GM12891 (cell line): ENCODE measurements around the gene UBE2R2.
"Not testable (repeated sequence)": the region's sequence is repeated elsewhere in the genome, so short reads cannot be mapped to it uniquely, and the experiment has no call there.

Experiments used
- DNase-seq: peaks from one replicate; pipeline ENCODE4 v3.0.0; 2011; ENCODE audit warnings: low spot score; ENCODE audit not compliant: insufficient read length
- FAIRE-seq: peaks from 2 replicates; lab custom pipeline; 2011; peaks lifted over from hg19 to GRCh38; lab: Jason Lieb, UNC
- PAX5 ChIP-seq: IDR thresholded peaks from 2 replicates; pipeline ENCODE4 v1.6.1; 2011; ENCODE audit warnings: low read length, moderate library complexity, mild to moderate bottlenecking; ENCODE audit not compliant: insufficient read depth, severe bottlenecking
- POLR2A ChIP-seq: IDR thresholded peaks from 2 replicates; pipeline ENCODE4 v1.6.1; 2011; ENCODE audit warnings: low read depth, low read length, control low read depth
- POLR2AphosphoS5 ChIP-seq: IDR thresholded peaks from 2 replicates; pipeline ENCODE4 v1.6.1; 2011; ENCODE audit warnings: low read depth, low read length, control low read depth
- POU2F2 ChIP-seq: IDR thresholded peaks from 2 replicates; pipeline ENCODE4 v1.6.1; 2011; ENCODE audit warnings: low read depth, mild to moderate bottlenecking, control low read depth, low read length, moderate library complexity
- SPI1 ChIP-seq: IDR thresholded peaks from 2 replicates; pipeline ENCODE4 v1.6.1; 2011; ENCODE audit warnings: low read depth, low read length, control low read depth
- TAF1 ChIP-seq: IDR thresholded peaks from 2 replicates; pipeline ENCODE4 v1.6.1; 2011; ENCODE audit warnings: low read depth, low read length, control low read depth

Gene UBE2R2

DNA sequence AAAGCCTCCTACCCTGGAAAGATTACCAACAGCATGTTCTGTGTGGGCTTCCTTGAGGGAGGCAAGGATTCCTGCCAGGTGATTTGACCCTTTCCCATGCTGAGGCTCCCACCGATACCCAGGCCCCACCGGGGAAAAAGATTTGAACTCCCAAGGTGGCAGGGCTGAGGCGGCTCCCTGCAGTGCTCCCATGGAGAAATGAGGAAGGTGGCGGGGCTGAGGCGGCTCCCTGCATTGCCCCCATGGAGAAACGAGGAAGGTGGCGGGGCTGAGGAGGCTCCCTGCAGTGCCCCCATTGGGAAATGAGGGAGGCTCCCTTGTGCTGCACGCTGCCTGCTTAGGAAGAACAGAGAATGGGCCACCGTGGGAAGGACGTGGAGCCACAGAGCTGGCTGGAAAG lies 18.4 kb upstream of the UBE2R2 start:
- FAIRE-seq (no peak), DNase-seq (no peak)
- TF ChIP-seq SPI1: no peak
- TF ChIP-seq POLR2A: no peak
- no peak for TF ChIP-seq POLR2AphosphoS5

- TF ChIP-seq TAF1: no peak
- FAIRE-seq: no peak
- no peak for DNase-seq
Measured at GRCh38 chr9:33799928-33800704, 16.8 kb upstream of the UBE2R2 start.

- FAIRE-seq (no peak), DNase-seq (no peak)
- no peak for TF ChIP-seq PAX5
- no peak for TF ChIP-seq SPI1
- no peak for TF ChIP-seq POLR2AphosphoS5
- TF ChIP-seq POLR2A: no peak
- no peak for TF ChIP-seq POU2F2
- TF ChIP-seq TAF1: no peak
Measured at GRCh38 chr9:33800886-33801285, 16.1 kb upstream of the UBE2R2 start.

- DNase-seq, FAIRE-seq: not testable (repeated sequence)
Measured at GRCh38 chr9:33801943-33802500, 14.9 kb upstream of the UBE2R2 start.

DNA sequence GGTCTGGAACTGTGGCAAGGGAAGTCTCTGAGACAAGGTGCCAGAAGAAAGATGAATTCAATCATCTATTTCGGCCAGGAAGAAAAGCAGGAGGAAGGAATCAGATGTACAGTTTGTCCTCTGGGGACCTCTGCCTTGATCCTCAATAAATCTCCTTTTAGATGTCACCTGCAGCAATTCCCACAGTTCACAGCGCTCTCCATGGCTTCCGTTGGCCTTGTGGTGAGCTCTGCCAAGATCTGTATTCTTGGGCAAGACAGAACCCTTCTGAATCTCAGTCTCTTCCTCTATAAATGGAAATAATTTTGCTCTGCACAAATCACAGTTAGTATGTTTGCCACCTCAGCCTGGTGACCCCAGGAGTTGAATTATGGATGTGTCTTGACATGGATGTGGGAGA lies 12.8 kb upstream of the UBE2R2 start:
- not testable (repeated sequence) for FAIRE-seq, DNase-seq

GRCh38 chr9:33807156-33807555 lies 9.8 kb upstream of the UBE2R2 start:
- not testable (repeated sequence) for DNase-seq, FAIRE-seq

GRCh38 chr9:33808979-33809322 lies 8.0 kb upstream of the UBE2R2 start:
- DNase-seq, FAIRE-seq: not testable (repeated sequence)

- TF ChIP-seq PAX5 (no peak), SPI1 (no peak)
- FAIRE-seq (no peak), DNase-seq (no peak)
Measured at GRCh38 chr9:33809506-33809905, 7.5 kb upstream of the UBE2R2 start.

DNA sequence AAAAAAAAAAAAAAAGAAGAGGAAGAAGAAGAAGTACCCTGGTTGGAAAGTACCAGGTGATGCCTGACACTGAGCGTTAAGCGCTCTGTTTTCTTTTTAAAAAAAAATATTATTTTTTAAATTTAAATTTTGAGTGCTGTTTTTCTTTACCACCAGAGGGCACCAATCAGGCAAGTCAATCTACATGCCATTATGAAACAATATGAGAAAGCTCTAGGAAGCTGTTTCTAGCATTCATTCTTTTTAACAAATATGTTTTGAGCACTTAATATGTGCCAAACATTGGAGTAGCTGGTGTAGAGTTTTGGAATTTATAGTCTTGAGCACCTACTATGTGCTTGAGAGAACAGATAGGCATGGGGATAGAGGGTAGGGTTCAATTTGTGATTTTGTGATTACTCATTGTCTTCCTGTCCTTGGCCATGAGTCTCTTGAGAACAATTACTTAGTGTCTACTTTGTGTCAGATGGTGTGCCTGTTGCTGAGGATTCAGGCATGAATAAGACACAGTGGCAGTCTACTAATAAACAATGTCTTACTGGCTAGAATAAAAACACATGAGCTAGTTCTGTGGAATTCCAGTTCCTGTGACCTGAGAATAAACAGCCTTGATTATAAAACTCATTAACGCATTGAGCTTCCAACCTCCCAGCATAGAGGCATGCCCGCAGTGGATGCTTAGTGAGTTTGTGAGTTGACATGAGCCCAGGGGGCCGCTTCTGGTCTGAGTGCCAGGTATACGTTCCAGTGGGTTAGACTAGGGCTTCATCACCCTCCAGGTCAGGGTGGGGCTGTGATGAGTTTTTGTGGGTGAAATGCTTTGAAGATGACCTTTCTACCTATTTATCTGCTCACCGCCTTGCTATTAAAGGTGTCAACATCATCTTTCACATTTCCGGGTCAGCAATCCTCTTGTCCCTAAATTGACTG lies 3.0 kb upstream of the UBE2R2 start:
- DNase-seq (no peak), FAIRE-seq (no peak)
- TF ChIP-seq PAX5 (no peak), POLR2A (no peak), SPI1 (no peak), TAF1 (no peak), POLR2AphosphoS5 (no peak), POU2F2 (no peak)

DNA sequence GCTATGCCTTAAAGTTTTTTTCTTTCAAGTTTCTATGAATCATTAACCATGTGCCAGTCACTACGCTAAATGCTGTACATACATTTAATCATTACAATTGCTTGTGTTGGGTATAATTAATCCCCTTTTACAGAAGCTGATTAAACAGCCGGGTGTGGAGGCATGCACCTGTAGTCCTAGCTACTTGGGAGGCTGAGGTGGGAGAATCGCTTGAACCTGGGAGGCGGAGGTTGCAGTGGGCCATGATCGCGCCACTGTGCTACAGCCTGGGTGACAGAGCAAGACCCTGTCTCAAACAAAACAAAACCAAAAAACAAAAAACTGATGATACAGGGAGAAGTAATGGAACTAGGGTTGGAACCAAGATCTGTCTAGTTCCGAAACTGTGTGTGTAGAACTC lies 1.2 kb upstream of the UBE2R2 start:
- peak; percentile 16 for FAIRE-seq
- no peak for DNase-seq
- no peak for TF ChIP-seq POLR2A
- no peak for TF ChIP-seq POLR2AphosphoS5
- no peak for TF ChIP-seq POU2F2
- no peak for TF ChIP-seq TAF1
- TF ChIP-seq SPI1: no peak
- TF ChIP-seq PAX5: no peak

DNA sequence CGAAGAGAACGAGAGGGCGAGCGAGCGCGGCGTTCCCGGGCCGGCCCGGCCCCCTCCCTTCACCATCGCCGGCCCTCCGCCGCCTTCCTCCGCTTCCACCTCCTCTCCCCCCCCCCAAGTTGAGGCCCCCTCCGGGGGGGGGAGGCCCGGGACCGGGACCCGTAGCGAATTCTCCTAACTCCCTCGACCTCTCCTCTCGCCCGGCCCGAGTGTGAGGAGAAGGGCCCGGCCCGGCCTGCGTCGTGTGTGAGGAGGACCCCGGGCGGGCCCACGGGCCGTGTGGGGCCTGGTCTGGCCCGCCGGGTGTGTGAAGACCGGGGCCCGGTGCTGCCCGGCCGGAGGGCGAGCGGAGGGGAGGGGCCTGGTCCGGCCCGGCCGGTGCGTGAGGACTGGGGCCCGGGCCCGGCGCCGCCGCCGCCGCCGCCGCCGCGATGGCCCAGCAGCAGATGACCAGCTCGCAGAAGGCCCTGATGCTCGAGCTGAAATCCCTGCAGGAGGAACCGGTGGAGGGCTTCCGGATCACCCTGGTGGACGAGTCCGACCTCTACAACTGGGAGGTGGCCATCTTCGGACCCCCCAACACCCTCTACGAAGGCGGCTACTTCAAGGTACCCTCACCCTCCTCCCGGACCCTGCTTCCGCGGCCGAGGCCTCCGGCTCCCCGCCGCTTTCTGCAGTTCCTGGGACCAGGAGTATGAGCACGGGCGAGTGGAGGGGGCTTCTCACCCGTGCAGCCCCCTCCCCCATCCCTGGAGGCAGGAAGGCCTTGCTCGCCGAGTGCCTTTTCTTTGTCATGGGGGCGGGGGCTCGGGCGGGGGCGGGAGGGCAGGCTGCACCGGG lies 587 bp downstream of the UBE2R2 start:
- TF ChIP-seq POLR2AphosphoS5 (peak; percentile 5; the same call in 1 of the 2 replicates), PAX5 (no peak), TAF1 (peak; percentile 34; the same call in 1 of the 2 replicates), POU2F2 (no peak)
- DNase-seq (peak; percentile 45), FAIRE-seq (no peak)
